Astrocyte of the spinal cord (primary cell): Measurements from ENCODE around the gene SMAD3.
A peak's percentile ranks its signal among the peaks of the same experiment; 100 is the strongest.

ENCODE experiments used
- DNase-seq: peaks from one replicate; pipeline ENCODE4 v3.0.0; 2011; ENCODE audit warnings: low read depth, low spot score
- H3K4me3 ChIP-seq: 2 replicates; pipeline ENCODE4 v1.5.1; 2011; ENCODE audit warnings: low read depth, mild to moderate bottlenecking, low read length, moderate library complexity
- CTCF ChIP-seq: IDR thresholded peaks from 2 replicates; pipeline ENCODE4 v1.5.1; 2012; ENCODE audit warnings: low read depth, mild to moderate bottlenecking, low read length, inconsistent platforms
- in situ Hi-C: cut with HindIII; loops from 2 replicates; pipeline ENCODE4 v1.10.0; 2017; ENCODE audit warnings: low sequenced_read_pairs

The SMAD3 gene

GRCh38 chr15:67062369-67062985, 2.9 kb upstream of the SMAD3 start:
- in situ Hi-C loops, result no loop called here
- no peak for DNase-seq

GRCh38 chr15:67063689-67064606, 1.5 kb upstream of the SMAD3 start:
- peak; percentile 71 for DNase-seq
- in situ Hi-C loops, result no loop called here
- no peak overlapping the region for H3K4me3 ChIP-seq
- TF ChIP-seq CTCF, result no peak

More at GRCh38 chr15:67062369-67062985, 2.9 kb upstream of the SMAD3 start:
- no peak overlapping the region for H3K4me3 ChIP-seq
- TF ChIP-seq CTCF, result no peak

- TF ChIP-seq CTCF, result peak; percentile 21
- DNase-seq, result peak; percentile 70
- H3K4me3 ChIP-seq, result peak overlapping the region; percentile 66
- in situ Hi-C loops, result no loop called here
Observed at GRCh38 chr15:67064607-67065530, 533 bp upstream of the SMAD3 start.

GRCh38 chr15:67066041-67066958, 898 bp downstream of the SMAD3 start:
- in situ Hi-C loops, result no loop called here
- no peak for TF ChIP-seq CTCF
- no peak for DNase-seq

GRCh38 chr15:67066959-67067853, 1.8 kb downstream of the SMAD3 start:
- no peak for TF ChIP-seq CTCF
- peak overlapping the region; percentile 66 for H3K4me3 ChIP-seq
- in situ Hi-C loops, result no loop called here
- peak; percentile 61 for DNase-seq

More at GRCh38 chr15:67066041-67066958, 898 bp downstream of the SMAD3 start:
- H3K4me3 ChIP-seq, result peak overlapping the region; percentile 66
